Liver (tissue), 9 donors: ENCODE results near the gene GOLGA6L9. TPM values are rescaled to one million over a fixed set of nuclear protein-coding genes. Genes with fewer than 3 reads are reported as not detected.
"Not testable (repeated sequence)": the region's sequence is repeated elsewhere in the genome, so short reads cannot be mapped to it uniquely, and the experiment has no call there.

Experiments
- DNase-seq: peaks from one replicate; pipeline ENCODE4 v3.0.0-alpha.2; 2017; ENCODE audit warnings: low spot score
- H3K27ac ChIP-seq, 2 donors: one replicate each; pipeline ENCODE4 v1.7.0; 2013; ENCODE audit warnings: inconsistent platforms in 2 of 2, low read length in 2 of 2, control low read depth in 1 of 2, low read depth in 1 of 2, mild to moderate bottlenecking in 1 of 2
- H3K27me3 ChIP-seq, 4 donors: one replicate each; pipeline versions ENCODE4 v1.6.1 to v1.7.0; 2013; ENCODE audit warnings: low read length in 3 of 4, inconsistent platforms in 1 of 4, mild to moderate bottlenecking in 1 of 4, moderate library complexity in 1 of 4; ENCODE audit not compliant: control insufficient read depth in 4 of 4, insufficient read depth in 4 of 4
- H3K36me3 ChIP-seq, 4 donors: one replicate each; pipeline versions ENCODE4 v1.6.1 to v1.7.0; 2013; ENCODE audit warnings: low read length in 3 of 4, mild to moderate bottlenecking in 3 of 4, low read depth in 1 of 4, moderate library complexity in 1 of 4; ENCODE audit not compliant: control insufficient read depth in 4 of 4, insufficient read depth in 3 of 4
- H3K4me1 ChIP-seq, 4 donors: one replicate each; pipeline versions ENCODE4 v1.6.1 to v1.7.0; 2013; ENCODE audit warnings: low read length in 3 of 4, mild to moderate bottlenecking in 3 of 4, moderate library complexity in 1 of 4; ENCODE audit not compliant: control insufficient read depth in 4 of 4, insufficient read depth in 4 of 4
- H3K4me3 ChIP-seq, 3 donors: one replicate each; pipeline versions ENCODE4 v1.6.1 to v1.7.0; 2013; ENCODE audit warnings: low read length in 3 of 3, control low read depth in 1 of 3, low read depth in 1 of 3, mild to moderate bottlenecking in 1 of 3
- H3K9ac ChIP-seq, 2 donors: one replicate each; pipeline ENCODE4 v1.7.0; 2013; ENCODE audit warnings: low read length in 2 of 2, mild to moderate bottlenecking in 2 of 2, moderate library complexity in 2 of 2, control low read depth in 1 of 2, low read depth in 1 of 2
- H3K9me3 ChIP-seq, 4 donors: one replicate each; pipeline versions ENCODE4 v1.6.1 to v1.7.0; 2013; ENCODE audit warnings: low read length in 3 of 4; ENCODE audit not compliant: control insufficient read depth in 4 of 4
- EGR1 ChIP-seq, 2 donors: IDR thresholded peaks; 2 replicates each; pipeline ENCODE4 v1.6.1; 2016 to 2018; ENCODE audit warnings: antibody characterized with exemption in 2 of 2, low read depth in 2 of 2
- GABPA ChIP-seq, 2 donors: IDR thresholded peaks in 1 of 2; conservative IDR thresholded peaks in 1 of 2; 2 replicates each; pipeline ENCODE4 v1.6.1; 2016; ENCODE audit warnings: antibody characterized with exemption in 2 of 2, mild to moderate bottlenecking in 1 of 2, moderate library complexity in 1 of 2
- HNF4G ChIP-seq: IDR thresholded peaks from 2 replicates; pipeline ENCODE4 v1.6.1; 2016; ENCODE audit warnings: antibody characterized with exemption
- RXRA ChIP-seq, 2 donors: IDR thresholded peaks; 2 replicates each; pipeline ENCODE4 v1.6.1; 2017 to 2018; ENCODE audit warnings: antibody characterized with exemption in 2 of 2, mild to moderate bottlenecking in 1 of 2
- TAF1 ChIP-seq: conservative IDR thresholded peaks from 2 replicates; pipeline ENCODE4 v1.6.1; 2016; ENCODE audit warnings: antibody characterized with exemption, mild to moderate bottlenecking
- WGBS: extraction: QIAGEN DNeasy Blood & Tissue Kit; methylation state at CpG from one replicate; pipeline ENCODE4 v1.1.7; 2013; 5-methylcytosine and 5-hydroxymethylcytosine counted together
- polyA plus RNA-seq, 2 donors: library from polyadenylated mRNA; stranded (reverse) in 1 of 2; unstranded in 1 of 2; fragments of 200-250 nt in 1 of 2; fragments of >200 nt in 1 of 2; fragmentation: Nextera tagmentation in 1 of 2; extraction: Ambion mirVana in 1 of 2; gene quantifications; one replicate each; pipeline versions ENCODE4 v1.2.1 to v1.2.3, GENCODE V29; 2013 to 2015
- total RNA-seq, 2 donors: library from RNA; depleted of rRNA; stranded (reverse); fragments of >200 nt; gene quantifications; one replicate each; pipeline ENCODE4 v1.2.3, GENCODE V29; 2014
- TF ChIP-seq, protein P1 (sequence below): IDR thresholded peaks from 2 replicates; pipeline ENCODE4 v1.6.1; 2016; ENCODE audit warnings: antibody characterized with exemption, mild to moderate bottlenecking
- TF ChIP-seq, protein P2 (sequence below): IDR thresholded peaks from 2 replicates; pipeline ENCODE4 v1.6.1; 2016; ENCODE audit warnings: antibody characterized with exemption
- donor health status: healthy.
- donor health status: healthy.
- donor health status: healthy.
- donor health status: healthy.
- donor health status: healthy.

Gene GOLGA6L9
- total and polyA plus RNA-seq, 4 donors = 0.51 to 1.3 (median 0.94) TPM

DNA sequence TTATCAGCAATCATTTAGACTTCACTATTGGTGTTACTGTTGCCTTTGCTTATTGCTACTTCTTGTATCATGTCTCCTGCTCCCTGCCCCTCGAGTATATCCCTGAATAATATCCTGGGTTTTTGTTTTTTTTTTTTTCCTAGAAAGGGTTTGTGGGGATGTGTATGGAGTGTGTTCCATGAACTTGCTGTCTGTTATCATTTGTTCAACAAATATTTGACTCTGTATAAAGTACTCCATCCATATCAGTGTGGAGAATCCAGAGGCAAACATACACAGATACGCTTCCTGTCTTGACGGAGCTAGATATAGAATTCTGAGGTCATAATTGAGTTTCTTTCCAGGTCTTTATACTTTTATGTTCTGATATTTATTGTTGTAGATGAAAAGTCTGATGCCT is 31.8 kb upstream of the GOLGA6L9 start:
- Histone ChIP-seq H3K9ac (no peak overlapping the region), H3K27me3 (no peaks in the 10 kb centered on the region), H3K9me3 (no peaks in the 10 kb centered on the region), H3K4me3 (no peak overlapping the region), H3K36me3 (no peaks in the 10 kb centered on the region), H3K4me1 (no peaks in the 10 kb centered on the region), H3K27ac (no peak overlapping the region)
- DNase-seq = no peak
- 83% methylated on average over 3 of the region's 3 CpGs for WGBS
- TF ChIP-seq EGR1 (IDR thresholded peaks at IDR 0.05; ENCODE audit: low read depth in 2 of 2) (no peak), GABPA (IDR thresholded peaks at IDR 0.05 in 1 of 2, conservative IDR thresholded peaks at IDR 0.05 in 1 of 2) (no peak)

DNA sequence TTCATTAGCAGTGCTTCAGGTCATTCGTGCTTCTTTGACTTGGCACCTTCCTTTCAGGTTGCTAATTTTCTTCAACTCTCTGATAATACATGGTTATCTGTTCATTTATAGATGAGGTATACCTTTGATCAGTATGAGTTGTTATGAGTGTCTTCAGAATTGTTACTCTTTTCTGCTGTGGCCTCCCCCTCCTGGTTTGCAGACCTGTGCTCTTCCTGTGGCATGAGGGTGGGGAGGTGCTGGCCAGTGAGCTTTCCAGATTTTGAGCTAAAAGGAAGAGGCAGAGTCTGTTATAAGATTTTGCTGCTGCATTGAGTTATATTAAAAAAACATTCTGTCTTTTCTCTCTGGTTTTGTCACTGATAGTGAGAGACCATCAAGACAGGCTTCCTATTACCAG is 30.8 kb upstream of the GOLGA6L9 start:
- no peak overlapping the region for H3K4me3 ChIP-seq
- H3K36me3 ChIP-seq = no peaks in the 10 kb centered on the region
- WGBS = 100% methylated on average over 1 of the region's 1 CpG
- no peaks in the 10 kb centered on the region for H3K4me1 ChIP-seq
- no peak overlapping the region for H3K27ac ChIP-seq
- TF ChIP-seq HNF4G (no peak), RXRA (IDR thresholded peaks at IDR 0.05) (no peak), TAF1 (no peak)
- TF ChIP-seq, protein P1, sequence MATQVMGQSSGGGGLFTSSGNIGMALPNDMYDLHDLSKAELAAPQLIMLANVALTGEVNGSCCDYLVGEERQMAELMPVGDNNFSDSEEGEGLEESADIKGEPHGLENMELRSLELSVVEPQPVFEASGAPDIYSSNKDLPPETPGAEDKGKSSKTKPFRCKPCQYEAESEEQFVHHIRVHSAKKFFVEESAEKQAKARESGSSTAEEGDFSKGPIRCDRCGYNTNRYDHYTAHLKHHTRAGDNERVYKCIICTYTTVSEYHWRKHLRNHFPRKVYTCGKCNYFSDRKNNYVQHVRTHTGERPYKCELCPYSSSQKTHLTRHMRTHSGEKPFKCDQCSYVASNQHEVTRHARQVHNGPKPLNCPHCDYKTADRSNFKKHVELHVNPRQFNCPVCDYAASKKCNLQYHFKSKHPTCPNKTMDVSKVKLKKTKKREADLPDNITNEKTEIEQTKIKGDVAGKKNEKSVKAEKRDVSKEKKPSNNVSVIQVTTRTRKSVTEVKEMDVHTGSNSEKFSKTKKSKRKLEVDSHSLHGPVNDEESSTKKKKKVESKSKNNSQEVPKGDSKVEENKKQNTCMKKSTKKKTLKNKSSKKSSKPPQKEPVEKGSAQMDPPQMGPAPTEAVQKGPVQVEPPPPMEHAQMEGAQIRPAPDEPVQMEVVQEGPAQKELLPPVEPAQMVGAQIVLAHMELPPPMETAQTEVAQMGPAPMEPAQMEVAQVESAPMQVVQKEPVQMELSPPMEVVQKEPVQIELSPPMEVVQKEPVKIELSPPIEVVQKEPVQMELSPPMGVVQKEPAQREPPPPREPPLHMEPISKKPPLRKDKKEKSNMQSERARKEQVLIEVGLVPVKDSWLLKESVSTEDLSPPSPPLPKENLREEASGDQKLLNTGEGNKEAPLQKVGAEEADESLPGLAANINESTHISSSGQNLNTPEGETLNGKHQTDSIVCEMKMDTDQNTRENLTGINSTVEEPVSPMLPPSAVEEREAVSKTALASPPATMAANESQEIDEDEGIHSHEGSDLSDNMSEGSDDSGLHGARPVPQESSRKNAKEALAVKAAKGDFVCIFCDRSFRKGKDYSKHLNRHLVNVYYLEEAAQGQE = no peak
- TF ChIP-seq, protein P2, sequence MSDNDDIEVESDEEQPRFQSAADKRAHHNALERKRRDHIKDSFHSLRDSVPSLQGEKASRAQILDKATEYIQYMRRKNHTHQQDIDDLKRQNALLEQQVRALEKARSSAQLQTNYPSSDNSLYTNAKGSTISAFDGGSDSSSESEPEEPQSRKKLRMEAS = no peak
- no peak for DNase-seq
- H3K9me3 ChIP-seq = no peaks in the 10 kb centered on the region
- no peak overlapping the region for H3K9ac ChIP-seq
- H3K27me3 ChIP-seq = no peaks in the 10 kb centered on the region

DNA sequence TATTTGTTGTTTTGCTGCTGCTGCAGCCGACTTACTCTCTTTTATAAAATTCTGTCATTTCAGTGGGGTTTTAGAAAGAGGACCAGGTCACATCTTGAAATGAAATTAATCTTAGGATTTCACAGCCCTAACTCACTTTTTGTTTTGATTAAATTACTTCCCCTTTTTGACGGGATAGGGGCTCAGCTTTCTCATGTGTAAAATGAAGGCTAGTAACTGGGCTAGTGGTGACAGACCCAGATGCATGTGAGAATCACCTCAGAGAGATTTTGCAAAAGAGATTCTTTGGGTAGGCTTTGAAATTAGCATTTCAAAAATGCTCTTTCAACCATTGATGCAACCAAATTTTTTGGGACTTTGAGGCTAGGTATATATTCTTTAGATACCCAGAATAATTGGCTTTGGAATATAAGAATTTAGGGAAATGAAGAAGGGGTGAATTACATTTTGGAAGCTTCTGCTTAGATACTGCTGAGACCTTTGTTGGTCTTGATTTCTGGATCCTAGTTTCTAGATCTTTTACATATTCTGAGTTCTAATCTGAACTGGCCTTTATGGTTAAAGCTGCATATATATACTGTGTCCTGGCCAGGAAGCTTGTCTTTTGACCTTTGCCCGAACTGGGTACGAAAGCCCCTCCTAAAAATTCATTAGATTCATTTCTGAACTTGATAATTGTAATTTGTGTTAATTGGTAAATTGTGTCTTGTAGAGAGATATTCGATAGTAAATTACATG is 30.1 kb upstream of the GOLGA6L9 start:
- not testable (repeated sequence) for H3K27me3 ChIP-seq, H3K27ac ChIP-seq, H3K36me3 ChIP-seq, DNase-seq, H3K9ac ChIP-seq, H3K4me1 ChIP-seq, H3K9me3 ChIP-seq, H3K4me3 ChIP-seq
- 82% methylated on average over 5 of the region's 5 CpGs for WGBS

DNA sequence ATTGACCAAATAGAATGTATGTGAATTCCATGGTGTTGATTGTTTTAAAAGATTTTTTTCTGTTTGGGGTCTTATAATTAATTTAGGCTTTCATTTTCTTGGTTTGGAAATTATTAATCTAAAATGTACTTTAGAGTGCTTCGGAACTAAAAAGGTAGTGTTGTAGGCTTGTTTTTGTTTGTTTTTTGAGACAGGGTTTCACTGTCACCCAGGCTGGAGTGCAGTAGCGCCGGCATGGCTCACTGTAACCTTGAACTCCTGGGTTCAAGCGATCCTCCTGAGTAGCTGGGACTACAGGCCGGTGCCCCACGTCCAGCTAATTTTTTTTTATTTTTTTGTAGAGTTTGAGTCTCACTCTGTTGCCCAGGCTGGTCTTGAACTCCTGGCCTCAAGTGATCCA is 27.7 kb upstream of the GOLGA6L9 start:
- not testable (repeated sequence) for H3K27ac ChIP-seq, H3K36me3 ChIP-seq, H3K9ac ChIP-seq, H3K4me1 ChIP-seq, H3K9me3 ChIP-seq, DNase-seq, H3K27me3 ChIP-seq, H3K4me3 ChIP-seq
- WGBS = 44% methylated on average over 6 of the region's 6 CpGs
